ENCODE data around the gene FNTB.

The FNTB gene

DNA sequence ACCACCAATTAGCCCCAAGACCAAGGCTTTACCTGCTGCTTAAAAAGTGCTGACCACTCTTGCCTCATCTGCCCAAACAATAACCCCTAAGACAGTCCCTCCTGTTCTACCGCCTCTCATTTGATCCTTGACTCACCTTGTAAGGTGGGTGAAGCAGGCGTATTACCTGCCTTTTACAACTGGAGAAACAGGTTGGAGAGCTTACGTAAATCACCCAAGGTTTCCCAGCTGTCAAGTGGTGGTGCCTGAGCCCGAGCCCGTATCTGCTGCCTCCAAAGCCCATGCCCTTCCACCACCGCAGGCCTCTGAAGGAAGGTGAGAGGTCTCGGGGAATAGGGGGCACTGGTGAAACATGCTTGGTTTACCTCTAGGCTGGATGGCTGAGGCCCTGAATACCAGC is 79.0 kb downstream of the FNTB start:
- no peak for TF ChIP-seq CTCF (IDR thresholded peaks at IDR 0.05)

- no peak for TF ChIP-seq CTCF (IDR thresholded peaks at IDR 0.05)
These were observed 83.2 kb downstream of the FNTB start for GRCh38 chr14:65069874-65070413.

- no peak for TF ChIP-seq CTCF (IDR thresholded peaks at IDR 0.05)
These were observed 83.8 kb downstream of the FNTB start for GRCh38 chr14:65070471-65070976.

DNA sequence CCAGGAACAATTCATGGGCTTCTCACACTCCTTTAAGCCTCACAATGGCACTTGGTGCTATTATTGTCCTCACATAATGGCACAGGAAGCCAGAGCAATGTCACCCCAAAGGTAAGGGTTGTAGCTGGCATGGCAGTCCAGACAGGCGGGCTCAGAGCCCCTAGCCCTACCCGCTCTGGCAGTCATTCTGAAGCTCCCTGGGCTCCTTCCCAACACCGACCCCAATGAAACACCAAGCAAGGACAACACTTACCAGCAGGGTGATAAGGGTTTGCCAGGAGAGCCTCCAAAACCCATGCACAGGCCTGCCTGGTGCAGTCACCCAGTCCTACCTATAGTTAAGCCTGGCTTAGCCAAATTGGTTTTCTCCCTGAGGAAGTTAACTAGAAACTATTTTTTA is 84.8 kb downstream of the FNTB start:
- TF ChIP-seq CTCF (IDR thresholded peaks at IDR 0.05) = no peak

GRCh38 chr14:65072256-65072655 is 85.6 kb downstream of the FNTB start:
- no peak for TF ChIP-seq CTCF (IDR thresholded peaks at IDR 0.05)

DNA sequence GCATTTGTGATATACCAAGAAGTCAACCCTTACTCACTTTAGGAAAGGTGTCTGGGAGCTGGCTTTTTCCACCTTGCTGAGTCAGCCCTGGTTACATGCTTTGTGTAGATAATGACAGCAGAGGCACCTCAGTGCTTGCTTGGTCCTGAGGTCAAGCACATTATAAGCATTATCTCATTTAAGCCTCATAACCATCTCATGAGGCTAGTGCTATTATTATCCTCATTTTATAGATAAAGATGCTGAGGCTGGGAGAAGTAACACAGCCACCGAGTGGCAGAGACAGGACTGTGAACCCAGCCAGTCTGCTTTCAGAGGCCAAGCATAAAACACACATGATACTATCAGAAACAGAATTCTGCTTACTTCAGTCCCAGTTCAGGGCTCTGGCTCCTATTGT is 86.2 kb downstream of the FNTB start:
- no peak for TF ChIP-seq CTCF (IDR thresholded peaks at IDR 0.05)

GRCh38 chr14:65073605-65074201 is 87.0 kb downstream of the FNTB start:
- no peak for TF ChIP-seq CTCF (IDR thresholded peaks at IDR 0.05)

Measured in LNCAP (cell line).